Kidney epithelial cell (primary cell): ENCODE data around the gene RAB9A. TPM values are rescaled to one million over a fixed set of nuclear protein-coding genes. Genes with fewer than 3 reads are reported as not detected.

Source experiments
- DNase-seq: peaks from one replicate; pipeline ENCODE4 v3.0.0-alpha.2; 2010; ENCODE audit warnings: low read depth
- H3K27me3 ChIP-seq: 2 replicates; pipeline ENCODE4 v1.6.0; 2011; ENCODE audit warnings: low read length; ENCODE audit not compliant: control insufficient read depth, insufficient read depth
- H3K36me3 ChIP-seq: 2 replicates; pipeline ENCODE4 v1.5.1; 2011; ENCODE audit warnings: low read length; ENCODE audit not compliant: control insufficient read depth, insufficient read depth
- H3K4me3 ChIP-seq: 2 replicates; pipeline ENCODE4 v1.5.1; 2011; ENCODE audit warnings: low read depth, mild to moderate bottlenecking, control low read depth, low read length
- total RNA-seq: library from RNA; depleted of rRNA; stranded (reverse); fragments of >200 nt; gene quantifications from 2 replicates; pipeline ENCODE4 v1.2.3, GENCODE V29; 2015
- TF ChIP-seq, protein P1 (sequence below): IDR thresholded peaks from 2 replicates; pipeline ENCODE4 v1.5.1; 2011; ENCODE audit warnings: mild to moderate bottlenecking, moderate library complexity, low read length, control low read depth, inconsistent platforms; ENCODE audit not compliant: insufficient read depth, poor library complexity, severe bottlenecking

Gene RAB9A
- total RNA-seq, 1 donor from 2014 or later: 30.5 TPM

DNA sequence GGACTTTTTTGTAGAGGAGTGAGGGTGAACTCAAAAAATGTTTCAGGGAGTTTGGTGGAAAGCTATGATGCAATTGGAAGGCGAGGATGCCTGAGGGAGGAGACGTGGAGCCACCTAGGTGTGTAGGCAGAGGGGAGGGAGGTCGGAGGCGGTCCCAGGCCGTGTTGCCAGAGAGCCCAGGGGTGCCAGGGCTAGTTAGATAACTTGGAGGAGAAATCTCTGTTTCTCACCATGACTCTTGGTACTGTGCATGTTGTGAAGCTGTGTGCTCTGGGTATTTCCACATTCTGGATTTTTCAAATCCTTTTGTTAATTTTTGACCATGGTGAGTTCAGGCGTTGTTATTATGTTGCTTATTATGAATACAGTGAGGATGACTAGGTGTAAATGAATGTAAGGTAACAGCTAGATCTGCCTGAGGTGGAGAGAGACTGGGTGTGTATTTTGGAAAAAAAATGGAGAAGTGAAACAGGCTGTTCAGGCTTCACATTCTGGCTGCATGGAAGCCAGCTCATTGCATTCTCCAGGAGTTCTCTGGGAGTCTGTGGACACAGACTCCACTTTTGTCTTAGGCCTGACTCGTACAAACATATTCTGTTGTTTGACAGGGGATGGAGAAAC lies 4.5 kb downstream of the RAB9A start:
- no peak overlapping the region for H3K4me3 ChIP-seq
- TF ChIP-seq, protein P1, sequence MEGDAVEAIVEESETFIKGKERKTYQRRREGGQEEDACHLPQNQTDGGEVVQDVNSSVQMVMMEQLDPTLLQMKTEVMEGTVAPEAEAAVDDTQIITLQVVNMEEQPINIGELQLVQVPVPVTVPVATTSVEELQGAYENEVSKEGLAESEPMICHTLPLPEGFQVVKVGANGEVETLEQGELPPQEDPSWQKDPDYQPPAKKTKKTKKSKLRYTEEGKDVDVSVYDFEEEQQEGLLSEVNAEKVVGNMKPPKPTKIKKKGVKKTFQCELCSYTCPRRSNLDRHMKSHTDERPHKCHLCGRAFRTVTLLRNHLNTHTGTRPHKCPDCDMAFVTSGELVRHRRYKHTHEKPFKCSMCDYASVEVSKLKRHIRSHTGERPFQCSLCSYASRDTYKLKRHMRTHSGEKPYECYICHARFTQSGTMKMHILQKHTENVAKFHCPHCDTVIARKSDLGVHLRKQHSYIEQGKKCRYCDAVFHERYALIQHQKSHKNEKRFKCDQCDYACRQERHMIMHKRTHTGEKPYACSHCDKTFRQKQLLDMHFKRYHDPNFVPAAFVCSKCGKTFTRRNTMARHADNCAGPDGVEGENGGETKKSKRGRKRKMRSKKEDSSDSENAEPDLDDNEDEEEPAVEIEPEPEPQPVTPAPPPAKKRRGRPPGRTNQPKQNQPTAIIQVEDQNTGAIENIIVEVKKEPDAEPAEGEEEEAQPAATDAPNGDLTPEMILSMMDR: no peak
- H3K36me3 ChIP-seq: no peaks in the 10 kb centered on the region
- no peak for DNase-seq
- no peaks in the 10 kb centered on the region for H3K27me3 ChIP-seq

DNA sequence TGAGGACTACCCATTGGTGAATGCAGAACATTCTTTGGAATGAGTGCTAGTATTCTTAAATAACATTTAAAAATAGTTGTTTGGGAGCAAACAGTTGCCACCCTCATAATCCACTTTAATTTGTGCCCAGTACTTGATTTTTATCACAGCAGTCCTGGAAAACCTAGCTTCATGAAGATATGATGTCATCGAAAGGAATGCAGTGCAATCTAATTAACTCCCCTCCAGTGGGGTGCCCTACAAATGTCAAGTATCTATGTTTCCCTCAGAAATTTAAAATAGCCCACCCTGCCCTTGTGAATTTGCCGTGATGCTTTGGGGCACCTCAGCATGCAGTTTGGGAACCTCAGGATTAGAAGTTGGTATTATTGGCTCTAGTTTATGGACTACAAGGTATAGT lies 5.4 kb downstream of the RAB9A start:
- TF ChIP-seq, protein P1: no peak
- DNase-seq: no peak
- Histone ChIP-seq H3K27me3 (no peaks in the 10 kb centered on the region), H3K4me3 (no peak overlapping the region), H3K36me3 (no peaks in the 10 kb centered on the region)

DNA sequence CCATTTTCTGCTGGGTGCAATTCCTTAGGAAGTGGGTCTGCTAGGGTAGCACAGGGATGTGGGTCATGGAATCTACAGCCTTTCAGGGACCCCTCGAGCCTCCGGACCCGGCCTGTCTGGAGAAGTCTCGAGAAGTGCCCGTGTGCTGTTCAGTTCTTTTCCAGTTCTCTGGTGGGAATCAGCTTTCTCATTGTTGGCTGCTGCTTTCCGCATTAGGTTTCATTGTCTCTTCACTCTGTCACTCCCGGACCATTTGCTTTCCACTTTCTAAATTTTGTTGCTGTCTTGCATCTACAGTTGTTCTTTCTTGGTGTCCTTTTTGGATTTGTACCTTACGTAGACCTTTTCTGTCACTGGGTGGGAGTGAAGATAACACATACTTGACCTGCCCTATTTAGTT lies 6.1 kb downstream of the RAB9A start:
- Histone ChIP-seq H3K4me3 (no peak overlapping the region), H3K36me3 (no peaks in the 10 kb centered on the region), H3K27me3 (no peaks in the 10 kb centered on the region)
- TF ChIP-seq, protein P1: no peak
- DNase-seq: no peak

DNA sequence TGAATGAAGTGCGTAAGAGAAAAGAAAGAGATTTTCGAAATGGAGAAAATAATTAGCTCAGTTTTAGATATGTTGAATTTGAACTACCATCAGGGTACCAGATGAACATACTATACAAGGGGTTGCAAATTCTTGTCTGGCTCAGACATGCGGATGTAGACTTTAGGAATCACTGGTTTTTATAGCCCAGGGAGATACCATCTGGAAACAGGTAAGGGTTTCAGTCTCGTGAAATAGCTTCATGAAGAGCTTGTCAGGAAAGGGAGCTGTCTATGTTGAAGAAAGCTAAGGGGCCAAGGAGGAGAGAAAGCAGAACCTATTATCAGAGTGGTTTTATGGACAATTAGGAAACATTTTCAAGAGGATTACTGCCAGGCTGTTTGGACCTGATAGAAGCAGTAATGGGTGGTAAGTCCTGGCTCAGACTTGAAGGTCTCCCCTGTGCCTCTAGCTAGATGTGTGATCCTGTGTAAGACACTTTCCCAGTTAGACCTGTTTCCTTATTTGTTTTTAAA lies 6.7 kb downstream of the RAB9A start:
- H3K36me3 ChIP-seq: no peaks in the 10 kb centered on the region
- no peaks in the 10 kb centered on the region for H3K27me3 ChIP-seq
- no peak for DNase-seq
- TF ChIP-seq, protein P1: no peak
- H3K4me3 ChIP-seq: no peak overlapping the region

DNA sequence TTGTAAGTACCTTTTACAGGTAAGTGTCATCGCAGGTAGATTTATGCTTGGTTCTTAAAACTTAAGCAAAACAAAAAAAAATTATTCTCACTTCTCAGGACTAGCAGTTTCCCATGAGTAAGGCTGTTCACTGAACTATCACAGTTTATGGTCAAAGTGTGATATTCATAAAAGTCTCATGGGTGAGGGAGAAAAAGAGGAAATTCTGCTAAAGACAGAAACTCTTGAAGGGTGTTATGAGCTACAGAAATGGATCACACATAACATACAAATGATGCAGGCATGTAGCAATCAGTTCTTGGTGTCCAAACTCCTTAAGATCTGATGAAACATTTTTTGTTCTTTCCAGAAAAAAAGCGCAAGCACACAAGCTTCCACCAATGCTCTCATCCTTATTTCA lies 8.5 kb downstream of the RAB9A start:
- DNase-seq: no peak
- no peaks in the 10 kb centered on the region for H3K36me3 ChIP-seq
- H3K27me3 ChIP-seq: no peaks in the 10 kb centered on the region
- H3K4me3 ChIP-seq: no peak overlapping the region
- TF ChIP-seq, protein P1: no peak

DNA sequence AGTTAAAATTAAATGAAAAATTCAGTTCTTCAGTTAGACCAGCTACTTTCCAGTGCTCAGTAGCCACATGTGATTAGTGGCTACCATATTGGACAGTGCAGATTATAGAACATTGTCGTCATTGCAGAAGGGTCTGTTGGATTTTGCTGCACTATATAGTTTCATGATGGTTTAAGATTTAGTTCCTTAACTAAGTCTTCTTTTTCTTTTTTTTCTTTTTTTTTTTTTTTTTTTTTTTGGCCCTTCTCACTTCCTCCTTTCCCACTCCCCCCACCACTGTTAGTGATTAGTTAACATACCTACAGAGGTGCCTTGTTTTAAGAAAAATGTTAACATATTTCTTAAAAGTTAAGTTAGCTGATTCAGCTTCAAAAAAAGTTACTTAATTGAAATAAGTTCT lies 9.0 kb downstream of the RAB9A start:
- DNase-seq: no peak
- Histone ChIP-seq H3K4me3 (no peak overlapping the region), H3K36me3 (no peaks in the 10 kb centered on the region), H3K27me3 (no peaks in the 10 kb centered on the region)
- TF ChIP-seq, protein P1: no peak
